ENCODE data around the gene SPCS3. TPM values are rescaled to one million over a fixed set of nuclear protein-coding genes. Genes with fewer than 3 reads are reported as not detected.

The SPCS3 gene
- total RNA-seq, 1 experiment from 2014 or later: 126 TPM

GRCh38 chr4:176286728-176287127 lies 33.0 kb upstream of the SPCS3 start:
- Mint-ChIP-seq H3K4me1 (ENCODE audit: insufficient read depth, unreplicated experiment) (no peaks in the 10 kb centered on the region), H3K4me3 (ENCODE audit: unreplicated experiment) (no peak overlapping the region), H3K27ac (ENCODE audit: low read depth, unreplicated experiment) (no peak overlapping the region), H3K9me3 (ENCODE audit: unreplicated experiment) (no peaks in the 10 kb centered on the region), H3K27me3 (ENCODE audit: insufficient read depth, unreplicated experiment) (no peaks in the 10 kb centered on the region), H3K36me3 (ENCODE audit: insufficient read depth, unreplicated experiment) (no peaks in the 10 kb centered on the region)
- TF ChIP-seq, protein P1, sequence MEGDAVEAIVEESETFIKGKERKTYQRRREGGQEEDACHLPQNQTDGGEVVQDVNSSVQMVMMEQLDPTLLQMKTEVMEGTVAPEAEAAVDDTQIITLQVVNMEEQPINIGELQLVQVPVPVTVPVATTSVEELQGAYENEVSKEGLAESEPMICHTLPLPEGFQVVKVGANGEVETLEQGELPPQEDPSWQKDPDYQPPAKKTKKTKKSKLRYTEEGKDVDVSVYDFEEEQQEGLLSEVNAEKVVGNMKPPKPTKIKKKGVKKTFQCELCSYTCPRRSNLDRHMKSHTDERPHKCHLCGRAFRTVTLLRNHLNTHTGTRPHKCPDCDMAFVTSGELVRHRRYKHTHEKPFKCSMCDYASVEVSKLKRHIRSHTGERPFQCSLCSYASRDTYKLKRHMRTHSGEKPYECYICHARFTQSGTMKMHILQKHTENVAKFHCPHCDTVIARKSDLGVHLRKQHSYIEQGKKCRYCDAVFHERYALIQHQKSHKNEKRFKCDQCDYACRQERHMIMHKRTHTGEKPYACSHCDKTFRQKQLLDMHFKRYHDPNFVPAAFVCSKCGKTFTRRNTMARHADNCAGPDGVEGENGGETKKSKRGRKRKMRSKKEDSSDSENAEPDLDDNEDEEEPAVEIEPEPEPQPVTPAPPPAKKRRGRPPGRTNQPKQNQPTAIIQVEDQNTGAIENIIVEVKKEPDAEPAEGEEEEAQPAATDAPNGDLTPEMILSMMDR (IDR thresholded peaks at IDR 0.05; ENCODE audit: unreplicated experiment): no peak
- CTCF ChIA-PET: interaction anchor here (1.5 kb wide), 1 partner anchor 54 kb away, joined by 4 read pairs; no protein-coding TSS in a partner anchor
- no peak for DNase-seq (ENCODE audit: unreplicated experiment)
- POLR2A ChIA-PET: interaction anchor here (0.6 kb wide), 1 partner anchor 12 kb away, joined by 5 read pairs; no protein-coding TSS in a partner anchor
- intact Hi-C loops (cut with micrococcal nuclease): no loop called here
- no TSS peak for BruUV-seq (replicated peaks)

- H3K9me3 Mint-ChIP-seq (ENCODE audit: unreplicated experiment): no peaks in the 10 kb centered on the region
- TF ChIP-seq, protein P1 (IDR thresholded peaks at IDR 0.05; ENCODE audit: unreplicated experiment): no peak
- CTCF ChIA-PET: interaction anchor here (1.2 to 1.5 kb wide), 3 partner anchors 10 to 53 kb away, joined by 3 to 4 read pairs (median 3); no protein-coding TSS in a partner anchor
Observed at GRCh38 chr4:176287546-176287945, 32.2 kb upstream of the SPCS3 start.

GRCh38 chr4:176288020-176288419 lies 31.7 kb upstream of the SPCS3 start:
- TF ChIP-seq, protein P1 (IDR thresholded peaks at IDR 0.05; ENCODE audit: unreplicated experiment): no peak
- ChIA-PET POLR2A (no interaction called here), CTCF (interaction anchor here (0.7 to 1.5 kb wide), 4 partner anchors 11 to 741 kb away, joined by 3 to 5 read pairs (median 4); no protein-coding TSS in a partner anchor)
- H3K9me3 Mint-ChIP-seq (ENCODE audit: unreplicated experiment): no peaks in the 10 kb centered on the region
- no peaks in the 10 kb centered on the region for H3K36me3 Mint-ChIP-seq (ENCODE audit: insufficient read depth, unreplicated experiment)
- intact Hi-C loops (cut with micrococcal nuclease): no loop called here
- H3K27ac Mint-ChIP-seq (ENCODE audit: low read depth, unreplicated experiment): no peak overlapping the region
- no TSS peak for BruUV-seq (replicated peaks)
- DNase-seq (ENCODE audit: unreplicated experiment): no peak
- no peaks in the 10 kb centered on the region for H3K4me1 Mint-ChIP-seq (ENCODE audit: insufficient read depth, unreplicated experiment)
- H3K27me3 Mint-ChIP-seq (ENCODE audit: insufficient read depth, unreplicated experiment): no peaks in the 10 kb centered on the region
- no peak overlapping the region for H3K4me3 Mint-ChIP-seq (ENCODE audit: unreplicated experiment)

More at GRCh38 chr4:176287546-176287945, 32.2 kb upstream of the SPCS3 start:
- BruUV-seq (replicated peaks): no TSS peak
- POLR2A ChIA-PET: interaction anchor here (0.6 kb wide), 1 partner anchor 11 kb away, joined by 5 read pairs; no protein-coding TSS in a partner anchor
- H3K36me3 Mint-ChIP-seq (ENCODE audit: insufficient read depth, unreplicated experiment): no peaks in the 10 kb centered on the region
- no peaks in the 10 kb centered on the region for H3K27me3 Mint-ChIP-seq (ENCODE audit: insufficient read depth, unreplicated experiment)
- intact Hi-C loops (cut with micrococcal nuclease): no loop called here
- no peaks in the 10 kb centered on the region for H3K4me1 Mint-ChIP-seq (ENCODE audit: insufficient read depth, unreplicated experiment)
- H3K4me3 Mint-ChIP-seq (ENCODE audit: unreplicated experiment): no peak overlapping the region
- no peak overlapping the region for H3K27ac Mint-ChIP-seq (ENCODE audit: low read depth, unreplicated experiment)
- no peak for DNase-seq (ENCODE audit: unreplicated experiment)

DNA sequence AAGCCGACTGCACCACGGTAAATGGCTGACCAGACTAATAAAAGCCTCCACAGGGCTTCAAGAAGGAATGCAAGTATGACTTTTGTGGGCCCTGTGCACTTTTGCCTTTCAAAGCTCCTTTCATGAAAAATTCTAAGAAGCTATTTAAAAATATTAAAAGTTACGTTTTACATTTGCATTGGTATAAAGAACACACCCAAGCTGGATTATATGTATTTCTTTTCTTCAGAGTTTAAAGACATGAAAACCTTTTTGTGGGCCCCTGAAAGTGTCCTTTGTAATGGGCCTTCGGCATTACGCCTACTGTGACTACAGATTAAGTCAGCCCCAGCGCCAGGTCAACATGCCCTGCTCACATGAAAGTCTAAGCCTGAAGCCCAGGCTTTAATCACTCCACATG lies 30.2 kb upstream of the SPCS3 start:
- BruUV-seq (replicated peaks): no TSS peak
- Mint-ChIP-seq H3K27ac (ENCODE audit: low read depth, unreplicated experiment) (no peak overlapping the region), H3K4me3 (ENCODE audit: unreplicated experiment) (no peak overlapping the region), H3K27me3 (ENCODE audit: insufficient read depth, unreplicated experiment) (no peaks in the 10 kb centered on the region), H3K36me3 (ENCODE audit: insufficient read depth, unreplicated experiment) (no peaks in the 10 kb centered on the region), H3K9me3 (ENCODE audit: unreplicated experiment) (no peaks in the 10 kb centered on the region), H3K4me1 (ENCODE audit: insufficient read depth, unreplicated experiment) (no peaks in the 10 kb centered on the region)
- ChIA-PET POLR2A (interaction anchor here (0.8 kb wide), 1 partner anchor 10 kb away, joined by 3 read pairs; no protein-coding TSS in a partner anchor), CTCF (interaction anchor here (0.6 to 1.3 kb wide), 2 partner anchors 12 to 24 kb away, joined by 3 to 4 read pairs; no protein-coding TSS in a partner anchor)
- intact Hi-C loops (cut with micrococcal nuclease): no loop called here
- TF ChIP-seq, protein P1 (IDR thresholded peaks at IDR 0.05; ENCODE audit: unreplicated experiment): no peak
- DNase-seq (ENCODE audit: unreplicated experiment): no peak
